HG02970 (cell line): ENCODE measurements around the gene COL4A5.
"Not testable (repeated sequence)": the region's sequence is repeated elsewhere in the genome, so short reads cannot be mapped to it uniquely, and the experiment has no call there.

Source experiments
- ATAC-seq: cut with Tn5 transposase; IDR thresholded peaks from one replicate; pipeline ENCODE4 v1.9.1; 2021; ENCODE audit warnings: mild to moderate bottlenecking, moderate library complexity, moderate number of reproducible peaks; ENCODE audit not compliant: unreplicated experiment, low FRiP score

COL4A5 gene

GRCh38 chrX:108447303-108447702 is 7.7 kb downstream of the COL4A5 start:
- ATAC-seq: no peak

GRCh38 chrX:108453841-108454240 is 14.2 kb downstream of the COL4A5 start:
- ATAC-seq: no peak

GRCh38 chrX:108456971-108457477 is 17.4 kb downstream of the COL4A5 start:
- ATAC-seq: no peak

GRCh38 chrX:108464604-108465003 is 25.0 kb downstream of the COL4A5 start:
- ATAC-seq: no peak

GRCh38 chrX:108468486-108468885 is 28.8 kb downstream of the COL4A5 start:
- no peak for ATAC-seq

GRCh38 chrX:108473979-108474378 is 34.3 kb downstream of the COL4A5 start:
- ATAC-seq: no peak

GRCh38 chrX:108481528-108481927 is 41.9 kb downstream of the COL4A5 start:
- not testable (repeated sequence) for ATAC-seq

GRCh38 chrX:108484251-108484650 is 44.6 kb downstream of the COL4A5 start:
- ATAC-seq: no peak

- no peak for ATAC-seq
Observed at GRCh38 chrX:108485960-108486359, 46.3 kb downstream of the COL4A5 start.

- ATAC-seq: no peak
Observed at GRCh38 chrX:108494406-108495090, 54.9 kb downstream of the COL4A5 start.

- ATAC-seq: no peak
Observed at GRCh38 chrX:108511721-108512120, 72.1 kb downstream of the COL4A5 start.

GRCh38 chrX:108516184-108516583 is 76.5 kb downstream of the COL4A5 start:
- ATAC-seq: no peak

GRCh38 chrX:108527724-108528123 is 88.1 kb downstream of the COL4A5 start:
- ATAC-seq: no peak

- peak; percentile 64 for ATAC-seq
Observed at GRCh38 chrX:108537005-108537404, 97.4 kb downstream of the COL4A5 start.

GRCh38 chrX:108541286-108541685 is 101.6 kb downstream of the COL4A5 start:
- no peak for ATAC-seq

GRCh38 chrX:108557580-108557979 is 117.9 kb downstream of the COL4A5 start:
- ATAC-seq: no peak

GRCh38 chrX:108558217-108558616 is 118.6 kb downstream of the COL4A5 start:
- ATAC-seq: no peak

- ATAC-seq: no peak
Observed at GRCh38 chrX:108573136-108573535, 133.5 kb downstream of the COL4A5 start.

GRCh38 chrX:108582151-108582550 is 142.5 kb downstream of the COL4A5 start:
- no peak for ATAC-seq

GRCh38 chrX:108584617-108585211 is 145.1 kb downstream of the COL4A5 start:
- no peak for ATAC-seq

GRCh38 chrX:108590496-108590895 is 150.9 kb downstream of the COL4A5 start:
- no peak for ATAC-seq

- no peak for ATAC-seq
Observed at GRCh38 chrX:108601276-108601675, 161.6 kb downstream of the COL4A5 start.
